ENCODE results near the gene NUDT19. TPM values are rescaled to one million over a fixed set of nuclear protein-coding genes. Genes with fewer than 3 reads are reported as not detected.

NUDT19 gene
- total and polyA plus RNA-seq, 2 donors from 2014 or later = 8.8 to 11.7 TPM

DNA sequence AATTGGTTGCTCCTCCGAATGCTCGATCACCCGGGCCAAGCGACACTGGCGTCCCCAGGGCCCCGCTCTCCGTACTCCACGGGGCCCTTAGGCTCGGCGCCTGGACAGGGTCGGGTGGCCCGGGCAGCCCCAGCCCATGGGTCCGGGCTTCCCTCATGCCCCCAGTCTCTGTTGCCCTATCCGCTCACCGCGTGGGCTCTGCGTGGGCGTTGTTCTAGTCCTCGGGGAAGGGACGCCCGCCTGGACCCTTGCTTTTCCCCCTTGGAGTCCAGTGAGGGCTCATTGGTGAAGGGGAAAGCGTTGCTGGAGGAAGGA lies 29.3 kb downstream of the NUDT19 start:
- TF ChIP-seq, protein P1, sequence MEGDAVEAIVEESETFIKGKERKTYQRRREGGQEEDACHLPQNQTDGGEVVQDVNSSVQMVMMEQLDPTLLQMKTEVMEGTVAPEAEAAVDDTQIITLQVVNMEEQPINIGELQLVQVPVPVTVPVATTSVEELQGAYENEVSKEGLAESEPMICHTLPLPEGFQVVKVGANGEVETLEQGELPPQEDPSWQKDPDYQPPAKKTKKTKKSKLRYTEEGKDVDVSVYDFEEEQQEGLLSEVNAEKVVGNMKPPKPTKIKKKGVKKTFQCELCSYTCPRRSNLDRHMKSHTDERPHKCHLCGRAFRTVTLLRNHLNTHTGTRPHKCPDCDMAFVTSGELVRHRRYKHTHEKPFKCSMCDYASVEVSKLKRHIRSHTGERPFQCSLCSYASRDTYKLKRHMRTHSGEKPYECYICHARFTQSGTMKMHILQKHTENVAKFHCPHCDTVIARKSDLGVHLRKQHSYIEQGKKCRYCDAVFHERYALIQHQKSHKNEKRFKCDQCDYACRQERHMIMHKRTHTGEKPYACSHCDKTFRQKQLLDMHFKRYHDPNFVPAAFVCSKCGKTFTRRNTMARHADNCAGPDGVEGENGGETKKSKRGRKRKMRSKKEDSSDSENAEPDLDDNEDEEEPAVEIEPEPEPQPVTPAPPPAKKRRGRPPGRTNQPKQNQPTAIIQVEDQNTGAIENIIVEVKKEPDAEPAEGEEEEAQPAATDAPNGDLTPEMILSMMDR (IDR thresholded peaks at IDR 0.05; ENCODE audit: borderline replicate concordance, extremely low read depth, insufficient read depth) = no peak
- intact Hi-C loops (cut with DNase I) = no loop called here

DNA sequence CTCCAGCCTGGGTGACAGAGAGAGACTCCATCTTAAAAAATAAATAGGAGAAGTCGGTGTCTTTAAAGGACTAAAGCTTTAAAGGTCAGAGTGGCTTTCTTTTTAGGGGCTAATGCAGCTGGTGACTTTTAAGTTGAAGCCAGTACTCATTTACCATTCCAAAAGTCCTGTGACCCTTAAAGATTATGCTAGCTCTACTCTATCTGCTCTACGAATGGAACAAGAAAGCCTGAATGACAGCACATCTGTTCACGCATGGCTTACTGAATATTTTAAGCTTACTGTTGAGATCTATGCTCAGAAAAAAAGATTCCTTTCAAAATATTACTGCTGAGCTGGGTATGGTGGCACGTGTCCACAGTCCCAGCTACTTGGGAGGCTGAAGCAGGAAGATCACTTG lies 44.3 kb downstream of the NUDT19 start:
- H3K9me3 ChIP-seq (ENCODE audit: control insufficient read depth in 2 of 3, insufficient read depth in 1 of 3, low read length in 3 of 3) = no peaks in the 10 kb centered on the region
- FAIRE-seq (no peak), DNase-seq (no peak)
- H3K4me3 ChIP-seq (ENCODE audit: low read length in 3 of 3) = no peak overlapping the region
- H3K27ac ChIP-seq (ENCODE audit: low read depth in 2 of 2, low read length in 2 of 2) = no peak overlapping the region
- TF ChIP-seq, protein P1 (IDR thresholded peaks at IDR 0.05; ENCODE audit: borderline replicate concordance, extremely low read depth, insufficient read depth) = no peak
- intact Hi-C loops (cut with DNase I) = no loop called here
- no peaks in the 10 kb centered on the region for H3K27me3 ChIP-seq (ENCODE audit: control insufficient read depth, insufficient read depth, low read length)
- H3K9ac ChIP-seq (ENCODE audit: low read length in 3 of 3) = no peak overlapping the region
- no peaks in the 10 kb centered on the region for H3K4me1 ChIP-seq (ENCODE audit: control insufficient read depth in 2 of 3, insufficient read depth in 2 of 3, low read depth in 1 of 3, low read length in 3 of 3)
- H3K36me3 ChIP-seq (ENCODE audit: control insufficient read depth in 2 of 3, insufficient read depth in 3 of 3, low read length in 3 of 3) = no peaks in the 10 kb centered on the region

More for the DNA sequence above, 29.3 kb downstream of the NUDT19 start:
- FAIRE-seq = no peak
- Histone ChIP-seq H3K9me3 (ENCODE audit: control insufficient read depth in 2 of 3, insufficient read depth in 1 of 3, low read length in 3 of 3) (no peaks in the 10 kb centered on the region), H3K27me3 (ENCODE audit: control insufficient read depth, insufficient read depth, low read length) (no peaks in the 10 kb centered on the region), H3K27ac (ENCODE audit: low read depth in 2 of 2, low read length in 2 of 2) (no peak overlapping the region), H3K9ac (ENCODE audit: low read length in 3 of 3) (no peak overlapping the region), H3K36me3 (ENCODE audit: control insufficient read depth in 2 of 3, insufficient read depth in 3 of 3, low read length in 3 of 3) (no peaks in the 10 kb centered on the region), H3K4me3 (ENCODE audit: low read length in 3 of 3) (no peak overlapping the region), H3K4me1 (ENCODE audit: control insufficient read depth in 2 of 3, insufficient read depth in 2 of 3, low read depth in 1 of 3, low read length in 3 of 3) (no peaks in the 10 kb centered on the region)
- no peak for DNase-seq

DNA sequence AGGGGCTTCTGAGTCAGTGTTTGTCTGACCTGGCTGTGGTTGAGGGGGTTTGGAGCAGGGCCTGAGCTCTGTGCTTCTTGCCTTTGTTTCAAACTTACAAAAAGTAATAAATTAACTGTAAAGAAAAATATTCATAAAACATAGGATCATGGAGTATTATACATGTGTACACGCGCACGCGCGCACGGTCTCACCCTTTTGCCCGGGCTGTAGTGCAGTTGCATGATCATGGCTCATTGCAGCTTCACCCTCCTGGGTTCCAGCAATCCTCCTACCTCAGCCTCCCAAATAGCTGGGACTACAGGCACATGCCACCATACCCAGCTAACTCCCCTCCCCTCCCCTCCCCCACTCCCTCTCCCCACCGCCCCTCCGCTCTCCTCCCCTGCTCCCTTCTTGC lies 51.4 kb downstream of the NUDT19 start:
- TF ChIP-seq, protein P1 (IDR thresholded peaks at IDR 0.05; ENCODE audit: borderline replicate concordance, extremely low read depth, insufficient read depth) = no peak
- H3K9ac ChIP-seq (ENCODE audit: low read length in 3 of 3) = no peak overlapping the region
- no peak overlapping the region for H3K27ac ChIP-seq (ENCODE audit: low read depth in 2 of 2, low read length in 2 of 2)
- intact Hi-C loops (cut with DNase I) = no loop called here
- H3K27me3 ChIP-seq (ENCODE audit: control insufficient read depth, insufficient read depth, low read length) = no peaks in the 10 kb centered on the region
- H3K36me3 ChIP-seq (ENCODE audit: control insufficient read depth in 2 of 3, insufficient read depth in 3 of 3, low read length in 3 of 3) = no peaks in the 10 kb centered on the region
- H3K4me1 ChIP-seq (ENCODE audit: control insufficient read depth in 2 of 3, insufficient read depth in 2 of 3, low read depth in 1 of 3, low read length in 3 of 3) = no peaks in the 10 kb centered on the region
- DNase-seq (no peak), FAIRE-seq (no peak)
- no peaks in the 10 kb centered on the region for H3K9me3 ChIP-seq (ENCODE audit: control insufficient read depth in 2 of 3, insufficient read depth in 1 of 3, low read length in 3 of 3)
- no peak overlapping the region for H3K4me3 ChIP-seq (ENCODE audit: low read length in 3 of 3)

DNA sequence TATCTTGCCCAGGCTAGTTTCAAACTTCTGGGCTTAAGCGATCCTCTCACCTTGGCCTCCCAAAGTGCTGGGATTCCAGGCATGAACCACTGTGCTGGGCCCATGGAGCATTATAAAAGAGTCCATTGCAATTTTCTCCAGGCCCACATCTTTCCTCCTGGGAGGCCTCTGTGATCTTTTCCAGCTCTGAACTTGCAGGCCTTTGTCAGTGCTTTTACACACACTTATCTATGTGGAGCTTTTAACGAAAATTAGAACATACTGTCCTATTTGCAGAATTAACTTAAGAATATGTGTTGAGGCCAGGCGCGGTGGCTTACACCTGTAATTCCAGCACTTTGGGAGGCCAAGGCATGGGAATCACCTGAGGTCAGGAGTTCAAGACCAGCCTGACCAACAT lies 51.8 kb downstream of the NUDT19 start:
- Histone ChIP-seq H3K9me3 (ENCODE audit: control insufficient read depth in 2 of 3, insufficient read depth in 1 of 3, low read length in 3 of 3) (no peaks in the 10 kb centered on the region), H3K9ac (ENCODE audit: low read length in 3 of 3) (no peak overlapping the region), H3K4me3 (ENCODE audit: low read length in 3 of 3) (no peak overlapping the region), H3K36me3 (ENCODE audit: control insufficient read depth in 2 of 3, insufficient read depth in 3 of 3, low read length in 3 of 3) (no peaks in the 10 kb centered on the region), H3K27ac (ENCODE audit: low read depth in 2 of 2, low read length in 2 of 2) (no peak overlapping the region), H3K27me3 (ENCODE audit: control insufficient read depth, insufficient read depth, low read length) (no peaks in the 10 kb centered on the region), H3K4me1 (ENCODE audit: control insufficient read depth in 2 of 3, insufficient read depth in 2 of 3, low read depth in 1 of 3, low read length in 3 of 3) (no peaks in the 10 kb centered on the region)
- FAIRE-seq (no peak), DNase-seq (no peak)
- intact Hi-C loops (cut with DNase I) = no loop called here
- TF ChIP-seq, protein P1 (IDR thresholded peaks at IDR 0.05; ENCODE audit: borderline replicate concordance, extremely low read depth, insufficient read depth) = no peak
